ENCODE measurements around the gene ANO10.
"Not testable (repeated sequence)": the region's sequence is repeated elsewhere in the genome, so short reads cannot be mapped to it uniquely, and the experiment has no call there.

The ANO10 gene

DNA sequence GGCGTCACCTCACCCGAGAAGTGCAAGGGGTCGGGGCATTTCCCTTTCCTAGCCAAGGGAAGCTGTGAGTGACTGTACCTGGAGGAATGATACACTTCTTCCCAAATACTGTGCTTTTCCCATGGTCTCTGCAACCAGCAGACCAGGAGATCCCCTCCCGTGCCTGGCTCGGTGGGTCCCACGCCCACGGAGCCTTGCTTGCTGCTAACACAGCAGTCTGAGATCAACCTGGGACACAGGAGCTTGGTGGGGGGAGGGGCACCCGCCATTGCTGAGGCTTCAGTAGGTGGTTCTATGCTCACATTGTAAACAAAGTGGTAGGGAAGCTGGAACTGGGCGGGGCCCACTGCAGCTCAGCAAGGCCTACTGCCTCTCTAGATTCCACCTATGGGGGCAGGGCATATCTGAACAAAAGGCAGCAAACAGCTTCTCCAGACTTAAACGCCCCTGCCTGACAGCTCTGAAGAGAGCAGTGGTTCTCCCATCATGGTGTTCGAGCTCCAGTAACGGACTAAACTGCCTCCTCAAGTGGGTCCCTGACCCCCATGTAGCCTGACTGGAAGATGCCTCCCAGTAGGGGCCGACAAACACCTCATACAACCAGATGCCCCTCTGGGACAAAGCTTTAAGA, 37.6 kb upstream of the ANO10 start:
- Histone ChIP-seq H3K4me1 (ENCODE audit: insufficient read depth, low read length) (no peaks in the 10 kb centered on the region), H3K9ac (ENCODE audit: low read depth, low read length) (no peak overlapping the region), H3K79me2 (ENCODE audit: insufficient read depth, low read length) (no peaks in the 10 kb centered on the region), H3K36me3 (ENCODE audit: insufficient read depth, low read length) (no peaks in the 10 kb centered on the region), H3K27me3 (ENCODE audit: insufficient read depth, low read length, poor library complexity) (no peaks in the 10 kb centered on the region), H2AFZ (ENCODE audit: low read depth, low read length) (no peak overlapping the region), H4K20me1 (ENCODE audit: insufficient read depth, low read length) (no peaks in the 10 kb centered on the region), H3K4me3 (ENCODE audit: low read depth in 1 of 2, low read length in 2 of 2) (no peak overlapping the region), H3K27ac (ENCODE audit: low read length) (no peak overlapping the region), H3K9me3 (ENCODE audit: insufficient read depth, low read length, severe bottlenecking) (no peaks in the 10 kb centered on the region), H3K4me2 (ENCODE audit: insufficient read depth, low read length) (no peak overlapping the region)
- ATAC-seq (ENCODE audit: insufficient read depth, low read depth) (no peak), DNase-seq (no peak)
- TF ChIP-seq, protein P1, sequence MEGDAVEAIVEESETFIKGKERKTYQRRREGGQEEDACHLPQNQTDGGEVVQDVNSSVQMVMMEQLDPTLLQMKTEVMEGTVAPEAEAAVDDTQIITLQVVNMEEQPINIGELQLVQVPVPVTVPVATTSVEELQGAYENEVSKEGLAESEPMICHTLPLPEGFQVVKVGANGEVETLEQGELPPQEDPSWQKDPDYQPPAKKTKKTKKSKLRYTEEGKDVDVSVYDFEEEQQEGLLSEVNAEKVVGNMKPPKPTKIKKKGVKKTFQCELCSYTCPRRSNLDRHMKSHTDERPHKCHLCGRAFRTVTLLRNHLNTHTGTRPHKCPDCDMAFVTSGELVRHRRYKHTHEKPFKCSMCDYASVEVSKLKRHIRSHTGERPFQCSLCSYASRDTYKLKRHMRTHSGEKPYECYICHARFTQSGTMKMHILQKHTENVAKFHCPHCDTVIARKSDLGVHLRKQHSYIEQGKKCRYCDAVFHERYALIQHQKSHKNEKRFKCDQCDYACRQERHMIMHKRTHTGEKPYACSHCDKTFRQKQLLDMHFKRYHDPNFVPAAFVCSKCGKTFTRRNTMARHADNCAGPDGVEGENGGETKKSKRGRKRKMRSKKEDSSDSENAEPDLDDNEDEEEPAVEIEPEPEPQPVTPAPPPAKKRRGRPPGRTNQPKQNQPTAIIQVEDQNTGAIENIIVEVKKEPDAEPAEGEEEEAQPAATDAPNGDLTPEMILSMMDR (IDR thresholded peaks at IDR 0.05; ENCODE audit: borderline replicate concordance, extremely low read depth, low read length, poor library complexity, severe bottlenecking) = no peak
- no peak for TF ChIP-seq EZH2 (IDR thresholded peaks at IDR 0.05; ENCODE audit: borderline replicate concordance, low read depth, low read length, severe bottlenecking)

DNA sequence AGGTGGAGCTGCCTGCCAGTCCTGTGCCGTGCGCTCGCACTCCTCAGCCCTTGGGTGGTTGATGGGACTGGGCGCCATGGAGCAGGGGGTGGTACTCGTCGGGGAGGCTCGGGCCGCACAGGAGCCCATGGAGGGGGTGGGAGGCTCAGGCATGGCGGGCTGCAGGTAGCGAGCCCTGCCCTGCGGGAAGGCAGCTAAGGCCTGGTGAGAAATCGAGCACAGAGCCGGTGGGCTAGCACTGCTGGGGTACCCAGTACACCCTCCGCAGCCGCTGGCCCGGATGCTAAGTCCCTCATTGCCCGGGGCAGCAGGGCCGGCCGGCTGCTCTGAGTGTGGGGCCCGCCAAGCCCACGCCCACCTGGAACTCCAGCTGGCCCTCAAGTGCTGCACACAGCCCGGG, 34.6 kb upstream of the ANO10 start:
- not testable (repeated sequence) for H3K4me3 ChIP-seq (ENCODE audit: low read depth in 1 of 2, low read length in 2 of 2); H3K4me2 ChIP-seq (ENCODE audit: insufficient read depth, low read length); H4K20me1 ChIP-seq (ENCODE audit: insufficient read depth, low read length); ATAC-seq (ENCODE audit: insufficient read depth, low read depth); H3K9me3 ChIP-seq (ENCODE audit: insufficient read depth, low read length, severe bottlenecking); H3K27ac ChIP-seq (ENCODE audit: low read length); DNase-seq; H3K9ac ChIP-seq (ENCODE audit: low read depth, low read length); H3K79me2 ChIP-seq (ENCODE audit: insufficient read depth, low read length); H3K27me3 ChIP-seq (ENCODE audit: insufficient read depth, low read length, poor library complexity); H2AFZ ChIP-seq (ENCODE audit: low read depth, low read length); H3K36me3 ChIP-seq (ENCODE audit: insufficient read depth, low read length); H3K4me1 ChIP-seq (ENCODE audit: insufficient read depth, low read length)

DNA sequence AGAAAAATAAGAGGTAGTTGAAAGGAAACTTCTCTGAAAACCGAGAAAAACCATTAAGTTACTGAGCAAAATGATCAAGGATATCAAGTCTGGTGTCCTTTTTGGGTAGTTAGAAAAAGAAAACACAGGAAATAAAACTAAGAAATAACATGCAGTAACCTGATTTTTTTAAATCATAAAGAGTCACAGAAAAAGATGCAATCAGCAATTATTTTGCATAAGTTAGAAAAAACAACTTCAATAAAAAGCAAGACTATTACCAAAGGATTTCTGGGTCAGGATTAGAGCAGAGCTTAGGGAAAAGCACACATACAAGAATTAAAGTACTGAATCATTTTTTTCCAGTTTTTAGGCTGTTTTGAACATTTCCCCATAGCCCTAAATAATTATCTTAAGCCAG, 28.5 kb upstream of the ANO10 start:
- H3K36me3 ChIP-seq (ENCODE audit: insufficient read depth, low read length) = no peaks in the 10 kb centered on the region
- H3K4me3 ChIP-seq (ENCODE audit: low read depth in 1 of 2, low read length in 2 of 2) = no peak overlapping the region
- TF ChIP-seq, protein P1 (IDR thresholded peaks at IDR 0.05; ENCODE audit: borderline replicate concordance, extremely low read depth, low read length, poor library complexity, severe bottlenecking) = no peak
- TF ChIP-seq EZH2 (IDR thresholded peaks at IDR 0.05; ENCODE audit: borderline replicate concordance, low read depth, low read length, severe bottlenecking) = no peak
- no peak for ATAC-seq (ENCODE audit: insufficient read depth, low read depth)
- DNase-seq = no peak
- no peak overlapping the region for H3K4me2 ChIP-seq (ENCODE audit: insufficient read depth, low read length)
- H3K27ac ChIP-seq (ENCODE audit: low read length) = no peak overlapping the region
- no peaks in the 10 kb centered on the region for H3K4me1 ChIP-seq (ENCODE audit: insufficient read depth, low read length)
- no peaks in the 10 kb centered on the region for H4K20me1 ChIP-seq (ENCODE audit: insufficient read depth, low read length)
- H2AFZ ChIP-seq (ENCODE audit: low read depth, low read length) = no peak overlapping the region
- no peak overlapping the region for H3K9ac ChIP-seq (ENCODE audit: low read depth, low read length)
- H3K79me2 ChIP-seq (ENCODE audit: insufficient read depth, low read length) = no peaks in the 10 kb centered on the region
- H3K9me3 ChIP-seq (ENCODE audit: insufficient read depth, low read length, severe bottlenecking) = no peaks in the 10 kb centered on the region
- peaks cover 4% of the 10 kb centered on the region for H3K27me3 ChIP-seq (ENCODE audit: insufficient read depth, low read length, poor library complexity)

DNA sequence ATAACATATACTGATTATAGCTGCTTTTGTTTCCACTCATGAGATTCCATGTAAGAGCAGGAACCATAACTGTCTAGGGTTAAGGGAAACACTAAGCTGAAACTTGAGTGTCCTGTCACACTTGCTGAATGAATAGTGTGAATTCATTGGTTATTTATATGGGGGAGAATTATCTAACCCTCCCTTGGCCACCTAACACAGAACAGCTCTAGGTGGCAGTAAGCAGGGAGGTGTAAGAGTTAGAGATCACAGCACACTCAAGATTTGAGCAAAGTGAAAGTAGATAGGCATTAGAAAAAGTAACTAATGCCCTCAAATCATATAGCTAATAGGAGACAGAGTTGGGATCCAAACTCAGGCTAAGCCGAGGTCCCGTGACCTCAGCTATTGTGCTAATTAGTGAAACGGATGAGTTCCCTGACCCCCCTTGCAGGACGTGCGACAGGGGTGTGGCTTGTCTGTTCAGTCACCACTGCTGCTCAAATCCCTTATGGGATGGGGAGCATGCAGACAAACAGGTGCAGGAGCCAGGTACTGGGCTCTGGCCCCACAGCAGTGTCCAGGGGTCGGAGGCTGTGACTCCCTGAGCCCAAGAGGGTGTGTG, 27.7 kb upstream of the ANO10 start:
- Histone ChIP-seq H3K4me3 (ENCODE audit: low read depth in 1 of 2, low read length in 2 of 2) (no peak overlapping the region), H3K4me2 (ENCODE audit: insufficient read depth, low read length) (no peak overlapping the region), H3K79me2 (ENCODE audit: insufficient read depth, low read length) (no peaks in the 10 kb centered on the region), H2AFZ (ENCODE audit: low read depth, low read length) (no peak overlapping the region), H3K9me3 (ENCODE audit: insufficient read depth, low read length, severe bottlenecking) (no peaks in the 10 kb centered on the region), H4K20me1 (ENCODE audit: insufficient read depth, low read length) (no peaks in the 10 kb centered on the region), H3K27me3 (ENCODE audit: insufficient read depth, low read length, poor library complexity) (peaks cover 4% of the 10 kb centered on the region), H3K4me1 (ENCODE audit: insufficient read depth, low read length) (no peaks in the 10 kb centered on the region), H3K36me3 (ENCODE audit: insufficient read depth, low read length) (no peaks in the 10 kb centered on the region), H3K27ac (ENCODE audit: low read length) (no peak overlapping the region), H3K9ac (ENCODE audit: low read depth, low read length) (no peak overlapping the region)
- TF ChIP-seq EZH2 (IDR thresholded peaks at IDR 0.05; ENCODE audit: borderline replicate concordance, low read depth, low read length, severe bottlenecking) = no peak
- TF ChIP-seq, protein P1 (IDR thresholded peaks at IDR 0.05; ENCODE audit: borderline replicate concordance, extremely low read depth, low read length, poor library complexity, severe bottlenecking) = no peak
- DNase-seq = no peak
- no peak for ATAC-seq (ENCODE audit: insufficient read depth, low read depth)

Measured in DND-41 (cell line).